Ovary (tissue), 3 donors: ENCODE measurements around the gene AP3B2.

Source experiments
- EP300 ChIP-seq: sonication (generic); formaldehyde crosslinking; IDR thresholded peaks from one replicate; pipeline ENCODE4 v1.6.1; 2017; ENCODE audit warnings: antibody characterized with exemption
- POLR2A ChIP-seq: fragments of 450-650 bp; IDR thresholded peaks from one replicate; pipeline ENCODE4 v1.6.1; 2017; ENCODE audit warnings: antibody characterized with exemption, mild to moderate bottlenecking, moderate library complexity
- TF ChIP-seq, protein P1 (sequence below), 3 donors: fragments of 450-650 bp in 2 of 3; fragments of 200-600 bp in 1 of 3; IDR thresholded peaks; one replicate each; pipeline versions ENCODE4 v1.5.1 to v1.8.0; 2016 to 2022; ENCODE audit warnings: antibody characterized with exemption in 3 of 3, mild to moderate bottlenecking in 1 of 3
- donor health status: DM: no; HTN: no; CAD: no.

DNA sequence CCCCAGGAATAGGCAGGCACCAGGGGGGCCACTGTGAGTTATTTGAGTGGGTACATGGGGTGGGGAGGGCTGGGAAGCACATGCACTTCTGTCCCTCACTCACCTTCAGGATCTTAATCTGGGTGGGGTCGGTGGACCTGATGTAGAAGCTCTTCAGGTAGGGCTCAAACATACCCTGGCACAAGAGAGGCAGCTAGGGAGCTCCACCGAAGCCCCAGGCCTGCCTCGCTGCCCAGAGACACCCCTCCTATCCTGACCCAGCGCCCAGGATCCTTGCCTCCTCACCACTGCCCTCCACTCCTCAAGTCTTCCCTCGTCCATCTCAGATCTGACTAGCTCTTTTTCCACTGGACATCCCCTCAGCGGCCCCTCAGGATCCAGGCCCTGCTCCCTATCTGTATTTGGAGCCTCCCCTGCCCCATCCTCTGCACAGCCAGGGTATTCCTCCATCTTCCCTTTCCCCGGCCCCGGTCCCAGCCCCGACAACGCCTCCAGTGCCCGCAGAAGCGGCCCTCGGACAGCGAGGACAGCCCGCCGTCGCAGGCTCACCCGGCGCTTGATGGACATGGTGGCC, 30.0 kb downstream of the AP3B2 start:
- TF ChIP-seq, protein P1, sequence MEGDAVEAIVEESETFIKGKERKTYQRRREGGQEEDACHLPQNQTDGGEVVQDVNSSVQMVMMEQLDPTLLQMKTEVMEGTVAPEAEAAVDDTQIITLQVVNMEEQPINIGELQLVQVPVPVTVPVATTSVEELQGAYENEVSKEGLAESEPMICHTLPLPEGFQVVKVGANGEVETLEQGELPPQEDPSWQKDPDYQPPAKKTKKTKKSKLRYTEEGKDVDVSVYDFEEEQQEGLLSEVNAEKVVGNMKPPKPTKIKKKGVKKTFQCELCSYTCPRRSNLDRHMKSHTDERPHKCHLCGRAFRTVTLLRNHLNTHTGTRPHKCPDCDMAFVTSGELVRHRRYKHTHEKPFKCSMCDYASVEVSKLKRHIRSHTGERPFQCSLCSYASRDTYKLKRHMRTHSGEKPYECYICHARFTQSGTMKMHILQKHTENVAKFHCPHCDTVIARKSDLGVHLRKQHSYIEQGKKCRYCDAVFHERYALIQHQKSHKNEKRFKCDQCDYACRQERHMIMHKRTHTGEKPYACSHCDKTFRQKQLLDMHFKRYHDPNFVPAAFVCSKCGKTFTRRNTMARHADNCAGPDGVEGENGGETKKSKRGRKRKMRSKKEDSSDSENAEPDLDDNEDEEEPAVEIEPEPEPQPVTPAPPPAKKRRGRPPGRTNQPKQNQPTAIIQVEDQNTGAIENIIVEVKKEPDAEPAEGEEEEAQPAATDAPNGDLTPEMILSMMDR (IDR thresholded peaks at IDR 0.05) = no peak
- TF ChIP-seq POLR2A = no peak
- no peak for TF ChIP-seq EP300
